Activated T-cell treated with anti-CD3 and anti-CD28 coated beads for 1 hour (primary cell): ENCODE data around the gene RHOB.
"Not testable (repeated sequence)": the region's sequence is repeated elsewhere in the genome, so short reads cannot be mapped to it uniquely, and the experiment has no call there.

Experiments
- DNase-seq: peaks from one replicate; pipeline ENCODE4 v3.0.0-alpha.2; 2020; ENCODE audit warnings: low read depth

RHOB gene

DNA sequence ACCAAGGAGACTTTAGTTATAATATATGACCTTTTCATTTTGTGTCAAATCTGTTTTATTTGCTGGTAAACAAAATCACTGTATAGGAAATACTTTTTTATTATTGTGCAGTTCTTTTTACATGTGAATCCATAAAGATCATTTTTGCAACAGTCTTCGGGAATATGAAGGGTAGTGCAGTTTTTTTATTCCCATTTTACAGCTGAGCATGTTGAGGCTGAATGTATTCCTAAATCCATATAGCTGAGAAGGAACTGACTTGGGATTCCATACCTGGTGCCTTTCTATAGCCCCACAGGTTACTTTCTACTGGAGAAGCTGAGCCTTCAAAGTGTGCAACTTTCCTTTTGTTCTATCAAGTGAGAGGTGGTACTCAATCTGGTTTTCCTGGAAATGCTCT is 29.6 kb downstream of the RHOB start:
- DNase-seq: no peak

DNA sequence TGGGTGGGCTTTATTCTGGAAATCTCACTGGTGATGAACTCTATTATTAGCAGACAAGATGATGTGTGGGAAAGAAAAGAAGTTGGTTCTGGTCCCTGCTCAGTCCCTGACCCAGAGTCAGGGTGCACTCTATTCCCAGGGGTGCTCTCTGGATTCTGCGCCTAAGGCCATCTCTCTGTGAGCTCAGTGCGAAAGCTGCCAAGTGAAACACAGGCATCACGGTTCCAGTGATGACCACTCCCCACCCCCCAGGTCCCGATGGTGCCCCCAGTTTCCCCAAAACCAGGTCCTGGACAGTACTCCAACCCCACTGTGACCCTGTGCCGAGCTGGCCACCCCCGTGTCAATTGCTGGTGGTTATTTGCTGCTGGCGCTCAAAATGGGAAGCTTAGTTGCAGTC is 30.1 kb downstream of the RHOB start:
- no peak for DNase-seq

DNA sequence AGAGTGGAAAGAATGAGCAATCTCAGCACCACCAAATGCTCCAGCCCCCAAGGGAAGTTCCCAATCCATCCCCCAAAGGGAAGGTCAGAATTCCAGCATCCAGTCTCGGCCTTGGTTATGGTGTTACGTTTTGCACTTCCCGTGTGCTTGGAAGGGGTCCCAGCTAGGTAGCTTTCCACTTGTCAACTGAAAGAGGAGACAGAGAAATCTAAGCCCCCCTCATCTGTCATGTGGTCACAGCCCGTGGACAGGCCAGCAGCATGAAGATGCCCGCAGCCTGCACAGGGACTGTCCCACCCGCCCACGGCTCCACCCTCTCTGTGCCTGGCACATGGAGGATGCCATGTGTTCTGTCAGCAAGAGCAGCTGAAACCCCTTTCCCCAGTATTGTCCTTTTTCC is 32.1 kb downstream of the RHOB start:
- no peak for DNase-seq

DNA sequence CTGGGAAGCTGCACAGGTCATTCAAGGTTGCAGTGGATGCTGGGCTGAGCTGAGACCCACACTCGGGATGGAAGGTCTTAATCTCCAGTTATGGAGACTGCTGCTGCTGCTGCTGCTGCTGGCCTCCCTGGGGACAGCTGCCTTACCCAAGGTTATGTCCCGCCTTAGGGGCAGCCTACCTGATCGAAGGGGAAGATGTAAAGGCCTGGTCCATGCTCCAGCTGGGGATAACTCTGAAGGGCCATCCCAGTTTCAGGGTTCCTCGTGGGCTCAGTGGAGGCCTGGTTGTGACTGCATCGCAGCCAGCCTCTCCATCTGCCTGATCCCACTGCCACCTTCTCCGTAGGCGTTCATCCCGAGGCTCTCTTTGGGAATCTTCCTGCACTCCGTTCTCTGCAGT is 33.0 kb downstream of the RHOB start:
- no peak for DNase-seq

DNA sequence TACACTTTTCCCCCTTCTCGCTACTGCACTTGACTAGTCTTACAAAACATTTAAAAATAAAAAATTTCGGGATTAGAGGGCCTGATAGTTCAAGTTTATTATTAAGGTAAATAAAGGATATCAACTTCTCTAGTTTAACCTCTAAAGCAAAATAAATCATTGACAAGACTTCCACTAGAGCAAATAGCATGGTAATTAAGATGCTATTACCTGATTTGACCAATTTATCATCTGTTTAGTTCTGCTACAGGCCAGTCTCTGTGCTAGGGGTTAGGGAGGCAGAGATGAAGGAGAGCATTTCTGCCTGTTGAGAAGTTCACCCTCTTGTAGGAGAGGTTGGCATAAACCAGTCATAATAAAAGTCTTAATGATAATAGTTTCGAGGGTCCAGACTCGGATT is 34.0 kb downstream of the RHOB start:
- DNase-seq: no peak

DNA sequence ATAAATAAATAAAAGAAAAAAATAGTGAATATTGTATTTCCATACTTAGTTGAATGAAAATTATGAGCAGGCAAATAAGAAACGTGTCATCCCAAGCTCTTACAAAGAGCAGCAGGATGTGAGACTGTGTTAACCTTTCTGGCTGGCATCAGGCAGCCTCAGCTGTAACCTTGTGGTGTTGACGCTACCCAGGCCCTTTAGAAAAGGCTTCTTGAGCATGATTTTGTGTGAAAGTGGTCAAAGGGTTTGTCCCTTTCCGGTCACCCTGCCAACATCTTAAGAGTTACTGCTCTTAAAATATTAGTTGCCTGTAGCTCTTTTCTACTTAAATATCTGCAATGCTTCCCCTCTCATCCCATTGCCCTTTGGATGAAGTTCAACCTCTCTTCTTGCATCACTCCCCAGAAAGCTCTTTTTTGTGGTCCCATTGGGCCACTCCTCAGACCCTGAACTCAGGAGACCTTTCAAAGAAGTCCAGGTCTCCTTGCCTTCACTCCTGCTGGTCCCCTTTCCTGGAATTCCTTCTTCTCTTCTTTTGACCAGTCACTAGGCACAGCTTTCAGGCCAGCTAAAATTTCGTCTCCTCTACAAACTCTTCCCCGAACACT is 35.0 kb downstream of the RHOB start:
- DNase-seq: no peak

DNA sequence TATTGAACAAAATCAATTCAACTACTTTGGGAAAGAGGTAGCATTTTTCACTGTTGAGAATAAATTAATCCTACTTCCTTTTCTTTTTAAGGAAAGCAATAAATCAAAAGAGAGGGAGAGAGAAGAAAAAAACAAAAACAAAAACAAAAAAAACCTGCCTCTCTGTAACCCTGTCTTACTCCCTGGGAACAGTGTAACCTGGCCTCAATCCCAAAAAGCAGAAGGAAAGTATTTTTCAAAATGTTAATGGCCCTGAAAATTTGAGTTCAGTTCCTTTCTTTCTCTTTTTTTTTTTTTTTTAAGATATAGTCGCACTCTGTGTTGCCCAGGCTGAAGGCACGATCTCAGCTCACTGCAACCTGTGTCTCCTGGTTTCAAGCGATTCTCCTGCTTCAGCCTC is 35.9 kb downstream of the RHOB start:
- no peak for DNase-seq

DNA sequence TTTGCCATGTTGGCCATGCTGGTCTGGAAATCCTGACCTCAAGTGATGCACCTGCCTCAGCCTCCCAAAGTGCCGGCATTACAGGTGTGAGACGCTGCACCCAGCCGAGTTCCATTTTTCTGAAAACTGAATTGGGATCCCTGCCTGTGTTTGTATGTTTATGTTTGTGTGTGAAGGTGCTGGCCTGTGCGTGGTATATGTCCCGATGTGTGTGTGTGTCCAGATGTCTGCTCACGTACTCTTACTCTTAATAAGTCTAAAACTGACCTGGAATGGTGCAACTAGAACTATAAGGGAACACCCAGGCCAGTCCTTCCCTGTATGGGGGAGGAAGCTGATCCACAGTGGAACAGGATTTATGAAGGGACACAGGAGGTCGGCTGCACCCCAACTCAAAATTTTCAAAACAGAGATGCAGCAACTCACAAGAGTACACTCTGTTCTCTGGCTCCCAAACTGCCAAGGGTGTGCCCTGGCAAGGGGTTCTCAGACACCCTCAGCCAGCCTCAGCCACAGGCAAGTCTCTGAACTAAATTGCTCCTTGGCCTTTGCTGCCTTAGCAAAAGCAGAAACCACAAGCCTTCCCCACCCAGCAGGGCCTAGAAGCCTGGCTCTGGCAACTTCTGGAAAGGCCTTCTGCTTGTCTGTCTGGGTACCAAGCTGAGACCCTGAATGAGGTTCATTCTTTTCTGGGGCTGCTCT is 36.5 kb downstream of the RHOB start:
- no peak for DNase-seq

DNA sequence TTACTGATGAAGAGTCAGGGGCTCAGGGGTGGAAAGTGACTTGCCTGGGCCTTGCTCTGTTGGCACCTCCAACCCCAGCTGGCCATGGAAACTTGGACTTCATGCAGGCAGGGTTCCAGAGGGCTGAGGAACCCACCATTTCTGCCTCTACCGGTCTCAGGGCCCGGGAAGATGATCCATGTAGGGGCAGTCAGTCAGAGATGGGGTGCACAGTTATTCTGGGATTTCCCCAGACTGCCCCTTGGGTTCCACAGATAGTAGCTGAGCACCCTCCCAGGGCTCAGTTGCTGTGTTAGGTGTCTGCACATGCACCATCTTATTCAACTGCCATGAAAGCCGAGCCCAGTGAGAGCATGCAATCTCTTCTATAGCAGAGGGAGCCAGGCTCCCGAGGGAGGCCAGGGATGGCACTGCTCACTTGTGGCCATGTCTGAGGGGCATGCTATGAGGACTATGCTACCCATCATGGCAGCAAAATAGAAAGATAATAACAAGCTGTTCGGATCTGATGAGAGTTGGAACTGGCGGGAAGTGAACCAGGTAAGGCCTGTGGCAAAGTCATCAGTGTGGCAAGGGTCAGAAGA is 37.3 kb downstream of the RHOB start:
- DNase-seq: no peak

DNA sequence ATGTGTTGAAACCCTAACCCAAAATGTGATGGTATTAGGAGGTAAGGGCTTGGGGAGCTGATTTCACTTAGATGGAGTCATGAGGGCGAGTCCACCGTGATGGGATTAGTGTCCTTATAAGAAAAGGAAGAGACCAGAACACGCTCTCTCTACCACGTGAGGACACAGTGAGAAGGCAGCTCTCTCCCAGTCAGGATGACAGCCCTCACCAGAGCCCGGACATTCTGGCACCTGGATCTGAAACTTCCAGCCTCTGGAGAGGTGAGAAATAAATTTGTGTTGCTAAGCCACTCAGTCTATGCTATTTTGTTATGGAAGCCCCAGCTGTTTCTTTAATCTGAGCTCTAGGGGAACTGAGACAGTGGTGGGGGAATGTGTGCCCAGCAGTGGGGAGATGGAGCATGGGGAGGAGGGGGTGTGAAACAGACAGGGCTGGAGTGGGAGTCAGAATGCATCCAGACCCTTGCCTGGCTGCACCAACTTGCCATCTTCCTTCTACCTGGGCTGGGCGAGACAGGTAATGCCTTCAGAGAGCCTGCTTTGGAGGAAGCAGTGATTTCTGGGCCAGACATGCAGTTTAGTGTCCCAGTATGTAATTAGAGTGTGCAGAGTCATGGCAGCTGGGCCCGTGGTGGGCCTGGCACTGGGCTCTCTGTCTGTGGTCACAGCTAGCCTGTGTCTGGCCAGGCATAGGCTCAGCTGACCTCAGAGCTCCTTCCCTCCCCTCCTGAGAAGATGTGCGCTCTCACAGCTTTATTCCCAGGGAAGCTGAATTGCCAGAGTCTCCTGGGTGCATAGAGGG is 38.1 kb downstream of the RHOB start:
- no peak for DNase-seq

DNA sequence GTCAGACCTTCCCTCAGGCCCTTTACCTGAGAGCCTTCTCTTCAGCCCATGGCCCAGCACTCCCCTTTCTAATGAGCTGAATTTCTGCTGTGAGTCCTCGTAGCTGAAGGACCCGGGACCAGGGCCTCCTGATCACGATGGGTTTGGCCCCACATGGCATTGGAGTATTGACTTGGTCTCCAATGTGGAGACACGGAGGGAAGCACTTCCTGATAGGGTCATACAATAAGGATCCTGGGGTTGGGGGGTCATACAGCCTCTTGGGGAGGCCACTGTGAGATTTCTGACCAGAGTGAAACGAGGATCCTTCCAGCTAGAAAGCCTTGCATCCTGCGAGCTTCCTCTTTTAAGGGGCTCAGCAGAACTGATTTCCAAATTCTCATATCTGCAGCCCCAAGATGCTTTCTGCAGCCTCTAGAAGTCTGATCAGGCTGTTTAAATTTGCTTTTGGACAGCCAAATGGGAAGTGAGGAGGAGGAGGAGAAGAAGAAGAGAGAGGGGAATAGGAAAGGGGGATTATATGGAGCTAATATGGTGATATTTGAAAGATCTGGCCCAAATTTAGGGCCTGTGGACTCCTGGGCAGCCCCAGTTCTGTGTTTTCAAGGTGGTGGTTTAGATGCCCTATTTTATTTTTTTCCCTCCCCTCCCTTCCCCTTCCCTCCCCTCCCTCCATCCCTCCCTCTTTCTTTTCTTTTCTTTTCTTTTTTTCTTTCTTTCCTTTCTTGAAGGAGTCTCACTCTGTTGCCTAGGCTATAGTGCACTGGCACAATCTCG is 38.9 kb downstream of the RHOB start:
- no peak for DNase-seq

DNA sequence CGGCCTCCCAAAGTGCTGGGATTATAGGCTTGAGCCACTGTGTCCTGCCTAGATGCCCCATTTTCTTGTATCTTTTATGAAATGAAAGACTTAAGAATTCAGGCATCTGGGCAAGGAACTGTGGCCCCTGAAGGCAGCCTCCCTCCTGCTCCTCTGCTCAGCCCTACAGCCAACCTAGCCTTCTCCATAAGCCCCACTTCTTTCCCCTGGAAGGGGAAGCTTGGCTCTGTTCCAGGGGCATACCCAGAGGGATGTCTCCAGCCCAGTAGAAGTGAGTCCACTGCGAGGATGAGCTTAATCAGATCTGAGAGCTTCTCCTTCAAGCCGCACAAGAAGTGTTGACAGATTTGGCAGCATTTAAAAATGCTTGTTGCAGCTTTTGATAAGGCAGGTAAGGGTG is 39.7 kb downstream of the RHOB start:
- no peak for DNase-seq

DNA sequence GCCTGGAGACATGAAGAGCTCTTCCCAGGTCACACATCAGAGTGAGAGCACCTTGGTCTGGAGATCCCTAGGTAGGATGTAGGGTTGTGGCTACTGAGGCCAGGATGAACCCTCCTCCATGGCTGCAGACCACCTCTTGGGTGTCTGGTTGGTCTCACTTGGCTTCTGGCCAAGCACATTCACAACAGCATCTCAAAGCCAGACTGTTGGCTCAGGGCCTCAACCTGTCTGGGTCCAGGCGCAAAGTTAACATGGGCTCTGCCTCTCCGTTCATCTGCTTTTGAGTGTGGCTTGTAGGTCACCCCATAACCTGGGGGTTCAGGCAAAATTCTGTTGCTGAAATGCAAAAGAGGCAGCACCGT is 40.1 kb downstream of the RHOB start:
- no peak for DNase-seq

DNA sequence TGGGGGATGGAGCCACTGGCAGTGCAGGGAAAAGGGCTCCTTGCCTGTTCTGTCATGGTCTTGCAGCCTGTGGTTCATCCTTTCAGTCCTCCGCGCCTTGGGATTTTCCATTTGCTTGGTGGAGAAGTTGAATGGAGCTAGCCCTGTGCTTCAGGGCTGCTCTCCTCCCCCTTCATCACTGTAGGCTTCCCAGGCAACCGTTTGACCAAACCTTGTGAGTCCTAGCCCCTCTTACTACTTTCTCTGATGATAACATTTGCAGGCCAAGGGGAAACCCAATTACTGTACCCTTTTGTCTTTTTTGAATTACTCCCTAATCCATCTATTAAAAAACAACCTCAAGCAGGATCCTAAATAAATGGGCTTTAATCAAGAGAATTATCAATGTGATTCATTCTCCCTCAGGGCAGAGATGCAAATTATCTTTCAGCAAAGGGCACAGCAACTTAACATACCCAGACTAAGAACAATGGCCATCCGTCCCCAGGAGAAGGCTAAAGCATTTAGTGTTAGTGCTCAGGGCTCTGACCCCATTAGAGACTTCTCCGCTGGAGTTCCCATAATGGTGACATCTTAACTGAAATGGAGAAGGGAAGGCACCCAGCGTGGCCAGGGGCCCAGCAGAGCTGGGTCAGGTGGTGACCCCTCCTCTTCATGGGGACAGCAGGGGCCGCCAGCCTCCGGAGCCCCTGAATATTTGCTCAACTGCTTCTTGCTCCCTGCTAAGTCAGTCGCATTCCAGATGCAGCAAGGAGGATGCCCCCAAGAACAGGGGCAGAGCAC is 40.7 kb downstream of the RHOB start:
- DNase-seq: no peak

DNA sequence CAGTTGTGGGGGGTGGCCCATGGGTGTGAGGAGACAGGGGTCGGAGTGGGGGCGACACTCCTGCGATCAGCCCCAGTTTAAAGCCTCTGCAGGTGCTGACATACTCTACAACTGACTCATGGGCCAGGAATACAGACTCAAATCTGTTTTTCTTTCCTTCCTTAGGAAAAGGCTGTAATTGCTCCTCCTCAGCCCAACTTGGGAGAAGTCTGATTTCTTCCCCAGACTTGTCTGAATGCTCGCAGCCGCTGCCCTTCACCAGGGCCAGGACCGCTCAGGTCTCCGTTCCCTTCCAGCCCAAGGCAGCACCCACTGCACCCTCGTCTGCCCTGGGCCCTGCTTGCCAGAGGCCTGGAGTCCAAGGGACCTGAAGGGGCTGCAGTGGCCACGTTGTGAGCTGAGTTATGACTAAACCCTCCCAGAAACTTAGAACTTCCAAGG is 41.3 kb downstream of the RHOB start:
- no peak for DNase-seq

DNA sequence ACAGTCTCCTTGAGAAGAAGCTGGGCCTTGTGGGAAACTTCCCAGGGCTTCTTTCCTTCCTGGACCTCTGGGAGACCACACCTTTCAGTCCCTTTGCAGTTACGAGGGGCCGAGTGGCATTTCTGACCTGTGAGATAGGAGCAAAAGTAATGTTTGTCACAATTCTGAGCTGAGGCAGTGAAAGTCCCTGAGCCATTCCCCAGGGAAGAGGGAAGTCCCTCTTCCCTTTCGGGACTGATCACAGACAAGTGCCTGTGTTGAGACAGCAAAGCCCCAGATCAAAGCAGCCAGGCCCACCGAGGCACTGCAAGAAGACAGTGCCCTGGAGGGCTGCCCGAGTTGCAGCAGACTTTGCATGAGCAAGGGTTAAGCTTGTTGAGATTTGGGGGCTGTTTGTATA is 41.9 kb downstream of the RHOB start:
- no peak for DNase-seq

DNA sequence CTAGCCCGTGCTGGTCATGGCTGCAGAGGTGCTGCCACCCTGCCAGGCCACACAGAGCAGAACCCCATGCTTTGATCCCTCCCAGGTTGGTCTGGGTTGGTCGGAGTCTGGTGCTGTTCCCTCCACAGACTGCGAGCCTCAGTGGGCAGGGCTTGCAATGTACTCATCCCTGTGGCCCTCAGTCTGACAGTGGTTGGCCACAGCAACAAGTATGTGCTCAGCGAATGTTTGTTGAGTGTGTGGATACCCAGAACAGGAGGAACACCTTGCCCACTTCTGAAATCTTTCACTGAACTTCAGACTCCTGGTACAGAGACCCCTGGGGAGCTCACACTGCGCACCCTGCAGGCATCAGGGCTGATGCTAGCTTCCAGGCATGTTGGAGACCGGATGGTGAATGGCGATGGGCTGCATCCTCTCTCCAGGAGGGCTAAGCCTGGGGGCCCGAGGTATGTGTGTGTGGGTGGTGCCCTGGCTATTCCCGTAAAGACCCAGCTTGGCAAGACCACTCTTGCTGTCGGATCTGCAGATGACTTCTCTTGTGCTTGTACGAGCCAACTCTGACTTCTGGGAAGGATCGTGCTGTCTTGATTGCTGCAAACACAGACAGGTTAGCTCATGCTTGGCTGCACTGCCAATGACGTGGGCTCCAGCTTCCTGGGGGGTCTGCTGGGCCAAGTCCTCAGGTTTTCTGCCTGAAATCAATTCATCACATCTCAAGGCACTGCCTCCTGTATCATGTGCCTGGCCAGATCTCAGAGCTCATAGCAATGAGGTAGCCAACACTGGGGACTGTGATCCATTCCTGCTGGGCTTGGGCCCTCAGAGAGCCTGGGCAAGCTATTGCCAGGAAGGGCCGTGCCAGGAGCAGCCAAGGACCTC is 43.7 kb downstream of the RHOB start:
- DNase-seq: no peak

DNA sequence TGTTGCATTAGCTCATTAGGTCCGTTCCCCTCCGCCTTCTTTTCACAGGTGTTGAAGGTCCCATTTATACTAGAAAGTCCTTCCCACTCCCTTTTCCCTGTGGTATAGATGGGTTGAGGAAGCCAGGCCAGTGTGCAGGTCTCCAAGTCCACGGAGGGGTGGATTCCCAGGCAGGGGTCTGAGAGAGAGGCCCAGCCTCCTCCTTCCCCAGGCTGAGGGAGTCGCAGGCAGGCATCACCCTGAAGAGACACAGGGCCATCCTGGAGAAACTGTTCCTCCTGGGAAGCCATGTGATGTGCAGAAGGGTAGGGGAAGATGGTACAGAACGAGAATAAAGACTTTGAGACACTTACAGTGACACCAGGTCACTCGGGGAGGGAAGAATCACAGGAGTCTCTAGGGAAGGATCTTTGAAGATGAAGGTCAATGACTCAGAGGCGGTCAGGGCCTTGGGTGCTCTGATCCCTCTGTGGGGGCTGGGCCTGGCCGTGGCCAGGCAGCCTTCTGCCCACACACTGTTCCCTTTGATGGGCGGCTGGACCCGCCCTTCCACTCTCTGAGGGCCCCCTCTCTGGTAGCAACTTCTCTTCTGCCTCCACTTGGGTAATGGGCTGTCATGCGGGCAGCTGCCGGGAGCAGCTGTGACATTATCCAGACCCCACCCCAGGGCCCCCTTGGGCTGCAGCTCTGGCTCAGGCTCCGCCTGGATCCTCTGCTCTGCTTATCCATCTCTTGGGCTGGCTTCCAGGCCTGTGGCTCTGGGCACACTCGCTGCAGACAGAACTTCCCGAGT is 45.1 kb downstream of the RHOB start:
- no peak for DNase-seq

DNA sequence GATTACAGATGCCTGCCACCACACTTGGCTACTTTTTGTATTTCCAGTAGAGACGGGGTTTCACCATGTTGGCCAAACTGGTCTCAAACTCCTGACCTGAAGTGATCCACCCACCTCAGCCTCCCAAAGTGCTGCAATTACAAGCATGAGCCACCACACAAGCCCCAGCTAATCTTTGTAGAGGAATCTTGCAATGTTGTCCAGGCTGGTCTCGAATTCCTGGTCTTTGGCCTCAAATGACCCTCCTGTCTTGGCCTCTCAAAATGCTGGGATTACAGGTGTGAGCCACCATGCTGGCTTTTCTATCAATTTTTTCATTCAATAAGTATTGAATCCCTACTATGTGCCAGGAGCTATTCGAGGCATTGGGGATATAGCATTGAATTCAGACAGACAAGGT is 46.2 kb downstream of the RHOB start:
- not testable (repeated sequence) for DNase-seq

DNA sequence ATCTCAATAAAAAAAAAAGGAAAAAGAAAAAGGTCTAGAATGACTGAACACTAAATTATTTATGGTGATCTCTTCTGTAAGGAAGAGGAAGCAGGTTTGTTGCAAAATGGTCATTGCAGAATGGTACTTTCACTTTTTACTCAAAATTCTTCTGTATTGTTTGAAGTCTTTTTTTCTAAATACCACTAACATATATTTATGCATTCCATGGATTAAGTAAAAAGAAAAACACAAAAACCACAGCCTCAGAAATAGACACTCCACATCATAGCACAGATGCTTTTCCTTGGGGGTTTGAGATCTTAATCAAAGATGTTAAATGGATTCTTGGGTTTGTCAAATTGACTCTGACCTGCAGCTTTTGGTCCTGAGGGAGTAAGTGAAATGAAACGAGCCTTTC is 47.4 kb downstream of the RHOB start:
- DNase-seq: no peak
